HAP-1 (cell line): ENCODE measurements around the gene SMAD2.
A peak's percentile ranks its signal among the peaks of the same experiment; 100 is the strongest.
"Not testable (repeated sequence)": the region's sequence is repeated elsewhere in the genome, so short reads cannot be mapped to it uniquely, and the experiment has no call there.

ENCODE experiments used
- DNase-seq, 2 experiments: peaks; one replicate each; pipeline ENCODE4 v3.0.0-alpha.2; 2016 to 2020; ENCODE audit warnings: low spot score in 2 of 2
- H3K27me3 ChIP-seq: fragments of 250-450 bp; sonication (Bioruptor Pico); 2 replicates; pipeline ENCODE4 v1.5.1; 2020; ENCODE audit warnings: low read depth, mild to moderate bottlenecking, moderate library complexity
- H3K36me3 ChIP-seq: fragments of 250-450 bp; sonication (Bioruptor Pico); replicated peaks from 2 replicates; pipeline ENCODE4 v1.5.1; 2020; ENCODE audit warnings: mild to moderate bottlenecking
- H3K4me1 ChIP-seq: fragments of 250-450 bp; sonication (Bioruptor Pico); 2 replicates; pipeline ENCODE4 v1.5.1; 2020; ENCODE audit warnings: mild to moderate bottlenecking
- H3K4me3 ChIP-seq: fragments of 250-450 bp; sonication (Bioruptor Pico); 2 replicates; pipeline ENCODE4 v1.5.1; 2020; ENCODE audit warnings: mild to moderate bottlenecking, moderate library complexity
- H3K9me3 ChIP-seq: fragments of 250-450 bp; sonication (Bioruptor Pico); 2 replicates; pipeline ENCODE4 v1.5.1; 2020; ENCODE audit warnings: mild to moderate bottlenecking, moderate library complexity
- in situ Hi-C: fragments of 300-500 bp; cut with MboI; formaldehyde crosslinking; loops from 3 replicates; pipeline ENCODE4 v1.14.3; 2020; ENCODE audit warnings: low sequenced_read_pairs, inconsistent platforms, mixed read lengths

Gene SMAD2

GRCh38 chr18:47777626-47778025, 152.8 kb downstream of the SMAD2 start:
- no peak for DNase-seq
- Histone ChIP-seq H3K4me3 (no peak overlapping the region), H3K9me3 (no peaks in the 10 kb centered on the region), H3K36me3 (no peaks in the 10 kb centered on the region), H3K4me1 (no peaks in the 10 kb centered on the region), H3K27me3 (0 out of 2 replicates have a peak, but pooled peaks cover 8% of the 10 kb centered on the region)
- in situ Hi-C loops: loop anchor here (25.0 kb wide), 1 partner anchor 660 kb away; no protein-coding TSS in a partner anchor

GRCh38 chr18:47775961-47776360, 154.5 kb downstream of the SMAD2 start:
- DNase-seq: no peak
- H3K4me1 ChIP-seq: no peaks in the 10 kb centered on the region
- in situ Hi-C loops: loop anchor here (25.0 kb wide), 1 partner anchor 661 kb away; no protein-coding TSS in a partner anchor

GRCh38 chr18:47773931-47774330, 156.5 kb downstream of the SMAD2 start:
- 0 out of 2 replicates have a peak, but pooled peaks cover 10% of the 10 kb centered on the region for H3K27me3 ChIP-seq
- in situ Hi-C loops: loop anchor here (5.0 kb wide), 1 partner anchor 248 kb away; no protein-coding TSS in a partner anchor
- H3K4me3 ChIP-seq: no peak overlapping the region
- DNase-seq: no peak
- H3K4me1 ChIP-seq: no peaks in the 10 kb centered on the region
- no peaks in the 10 kb centered on the region for H3K36me3 ChIP-seq
- no peaks in the 10 kb centered on the region for H3K9me3 ChIP-seq

More at GRCh38 chr18:47775961-47776360, 154.5 kb downstream of the SMAD2 start:
- H3K27me3 ChIP-seq: 0 out of 2 replicates have a peak, but pooled peaks cover 8% of the 10 kb centered on the region
- H3K9me3 ChIP-seq: no peaks in the 10 kb centered on the region
- no peak overlapping the region for H3K4me3 ChIP-seq
- H3K36me3 ChIP-seq: no peaks in the 10 kb centered on the region

GRCh38 chr18:47772374-47773248, 157.8 kb downstream of the SMAD2 start:
- Histone ChIP-seq H3K36me3 (no peaks in the 10 kb centered on the region), H3K4me3 (no peak overlapping the region), H3K4me1 (no peaks in the 10 kb centered on the region), H3K9me3 (no peaks in the 10 kb centered on the region), H3K27me3 (0 out of 2 replicates have a peak, but pooled peaks cover 9% of the 10 kb centered on the region)
- DNase-seq: peak; percentile 72 to 88
- in situ Hi-C loops: loop anchor here (5.0 kb wide), 1 partner anchor 250 kb away; no protein-coding TSS in a partner anchor

- DNase-seq: no peak
- Histone ChIP-seq H3K4me1 (no peaks in the 10 kb centered on the region), H3K27me3 (0 out of 2 replicates have a peak, but pooled peaks cover 7% of the 10 kb centered on the region), H3K36me3 (no peaks in the 10 kb centered on the region), H3K9me3 (no peaks in the 10 kb centered on the region), H3K4me3 (no peak overlapping the region)
- in situ Hi-C loops: loop anchor here (5.0 kb wide), 1 partner anchor 250 kb away; no protein-coding TSS in a partner anchor
These were observed 158.5 kb downstream of the SMAD2 start for GRCh38 chr18:47771922-47772321.

GRCh38 chr18:47767699-47768098, 162.8 kb downstream of the SMAD2 start:
- DNase-seq: no peak
- Histone ChIP-seq H3K4me3 (no peak overlapping the region), H3K9me3 (no peaks in the 10 kb centered on the region), H3K4me1 (no peaks in the 10 kb centered on the region), H3K27me3 (peaks cover 10% of the 10 kb centered on the region; the same call in 1 of the 2 replicates), H3K36me3 (no peaks in the 10 kb centered on the region)
- in situ Hi-C loops: no loop called here

GRCh38 chr18:47767198-47767597, 163.3 kb downstream of the SMAD2 start:
- DNase-seq, H3K4me1 ChIP-seq, H3K36me3 ChIP-seq, H3K9me3 ChIP-seq, H3K4me3 ChIP-seq, in situ Hi-C loops: not testable (repeated sequence)
- H3K27me3 ChIP-seq: peaks cover 10% of the 10 kb centered on the region; the same call in 1 of the 2 replicates
